NCI-H345 treated with DMSO at 0.1 percent for 48 hours (cell line): ENCODE data around the gene AGBL3.

Source experiments
- DNase-seq: peaks from one replicate; lab custom pipeline; 2025; ENCODE audit not compliant: unreplicated experiment; lab: John Stamatoyannopoulos, UW

AGBL3 gene

DNA sequence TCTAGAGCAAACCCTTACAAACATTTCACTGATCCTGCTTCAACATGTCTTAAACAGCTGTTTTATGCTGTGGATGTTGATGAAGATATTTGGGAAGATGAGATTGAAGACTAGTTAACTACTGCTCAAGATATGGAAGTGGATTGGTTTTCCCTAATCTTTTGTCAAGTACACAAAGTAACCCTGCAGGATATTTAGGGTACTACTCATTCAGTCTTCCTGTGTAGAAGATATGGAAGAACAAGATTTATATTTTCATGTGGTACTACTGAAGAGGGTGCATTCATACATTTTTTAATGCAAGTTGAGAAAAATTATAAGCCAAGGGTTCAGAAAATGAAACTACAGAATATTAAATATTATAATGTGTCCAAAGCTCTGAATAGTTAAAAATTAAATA lies 143.3 kb downstream of the AGBL3 start:
- no peak for DNase-seq

DNA sequence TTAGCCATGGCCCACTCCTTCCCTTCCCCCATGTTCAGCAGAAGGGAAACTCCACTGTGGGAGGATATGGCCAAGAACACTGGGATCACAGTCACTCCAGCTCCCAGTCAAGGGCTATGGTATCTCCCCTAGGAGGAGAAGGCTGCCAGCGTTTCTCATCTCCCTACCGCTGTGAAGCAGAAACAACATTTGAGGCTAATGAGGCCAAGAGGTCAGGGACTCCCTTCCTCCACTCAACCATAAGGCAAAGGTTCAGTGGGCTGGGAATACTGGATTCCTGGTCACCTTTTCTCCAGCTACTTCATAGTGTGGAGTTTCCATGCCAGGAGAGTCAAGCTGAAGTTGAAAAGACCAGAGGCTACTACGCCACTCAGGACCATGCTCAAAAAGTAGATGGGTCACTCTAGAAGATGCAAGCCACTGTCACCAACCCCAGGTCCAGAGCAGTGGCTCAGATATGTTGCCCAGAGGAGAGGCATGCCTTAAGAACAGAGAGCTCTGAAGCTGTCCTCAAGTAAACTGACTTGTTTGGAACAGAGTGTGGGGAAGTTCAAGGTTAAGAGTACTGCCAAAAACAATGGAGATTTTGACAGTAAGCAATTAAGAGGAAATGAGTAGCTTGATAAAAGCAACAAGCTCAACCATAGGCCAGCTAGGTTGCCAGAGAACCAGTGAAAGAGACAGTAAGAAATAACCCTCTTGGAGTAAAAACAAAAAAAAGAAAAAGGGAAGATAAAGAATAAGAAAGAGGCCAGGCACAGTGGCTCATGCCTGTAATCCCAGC lies 157.8 kb downstream of the AGBL3 start:
- no peak for DNase-seq

DNA sequence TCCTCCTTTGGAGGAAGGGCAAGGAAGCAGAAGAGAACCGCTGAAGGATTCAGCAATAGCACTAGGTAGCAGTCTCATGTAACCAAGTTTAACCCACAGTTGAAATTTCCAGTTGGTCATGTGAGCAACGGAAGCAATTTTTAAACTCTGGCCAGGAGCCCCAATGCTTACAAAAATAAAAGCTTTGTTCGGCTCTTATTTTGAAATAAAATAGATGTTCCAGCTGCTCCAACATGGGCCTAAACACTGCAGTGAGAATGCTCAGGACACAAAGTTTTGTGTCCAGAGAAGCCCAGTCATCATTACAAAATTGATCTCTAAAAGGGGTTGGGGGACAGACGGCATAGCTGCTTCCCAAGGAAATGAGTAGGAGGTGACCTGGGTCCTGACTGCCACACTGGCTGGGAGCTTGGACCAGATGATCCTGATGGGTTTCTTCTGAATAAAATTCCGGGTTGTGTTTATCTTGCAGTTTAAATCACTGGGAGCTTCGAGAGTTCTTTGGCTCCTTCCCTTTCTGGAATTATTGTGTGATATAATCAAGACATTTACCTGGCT lies 161.1 kb downstream of the AGBL3 start:
- DNase-seq: no peak

- no peak for DNase-seq
These were observed 161.8 kb downstream of the AGBL3 start, which contains the start of gene TMEM140 for GRCh38 chr7:135147899-135148721. Gene TMEM140, plus strand, starts transcription at chr7:135148072. Its CDS starts 16,370 bp downstream, at chr7:135164442.

DNA sequence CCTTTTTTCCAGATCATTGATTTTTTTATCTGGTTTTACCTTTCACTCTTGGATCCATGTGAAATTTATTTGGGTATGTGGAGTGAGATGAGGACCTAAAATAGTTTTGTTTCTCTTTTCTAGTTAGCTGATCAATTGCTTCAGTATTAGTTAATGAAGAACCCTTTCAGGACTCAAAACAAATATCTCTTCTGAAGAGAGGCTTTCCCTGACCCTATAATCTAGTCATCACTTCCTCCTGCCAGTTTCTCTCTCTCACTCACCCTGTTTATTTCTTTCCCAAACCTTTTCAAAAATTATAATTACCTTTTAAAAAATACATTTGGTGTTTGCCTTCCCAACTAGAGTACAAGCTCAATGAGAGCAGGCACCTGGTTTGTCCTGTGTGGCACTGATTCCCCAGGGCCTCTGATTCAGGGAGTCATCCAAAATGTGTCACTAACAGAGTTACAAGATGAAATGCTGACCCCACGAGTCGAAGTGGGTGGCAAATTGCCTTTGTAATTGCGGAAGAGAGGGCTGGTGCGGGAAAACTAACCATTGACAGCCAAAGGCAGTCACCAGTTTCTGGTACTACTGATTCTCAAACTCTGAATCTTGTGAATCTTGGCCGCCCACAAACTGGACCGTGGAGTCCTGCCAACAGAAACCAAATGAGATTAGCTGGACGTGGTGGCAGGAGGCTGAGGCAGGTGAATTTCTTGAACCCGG lies 163.9 kb downstream of the AGBL3 start:
- DNase-seq: no peak

- DNase-seq: no peak
These were observed 164.8 kb downstream of the AGBL3 start for GRCh38 chr7:135151132-135151531.

GRCh38 chr7:135151533-135151932 lies 165.2 kb downstream of the AGBL3 start:
- no peak for DNase-seq

DNA sequence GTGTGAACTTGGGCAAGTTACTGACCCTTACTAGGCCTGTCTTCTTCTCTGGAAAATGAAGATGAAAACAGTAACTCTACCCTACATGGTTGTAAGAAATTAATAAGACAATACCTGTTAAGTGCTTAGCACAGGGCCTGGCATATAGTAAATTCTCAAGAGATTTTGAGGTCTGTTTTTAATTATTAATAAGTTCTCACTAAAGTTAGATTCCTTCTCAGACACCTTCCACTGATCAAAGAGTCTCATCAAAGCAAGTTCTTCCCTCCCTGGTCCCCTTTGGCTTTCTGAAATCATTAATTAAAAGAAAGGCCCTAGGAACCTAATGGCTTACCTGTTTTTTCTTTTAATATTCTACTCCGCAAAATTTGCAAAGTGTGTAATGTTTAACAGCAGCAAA lies 166.1 kb downstream of the AGBL3 start:
- no peak for DNase-seq

GRCh38 chr7:135154734-135155133 lies 168.4 kb downstream of the AGBL3 start:
- no peak for DNase-seq

DNA sequence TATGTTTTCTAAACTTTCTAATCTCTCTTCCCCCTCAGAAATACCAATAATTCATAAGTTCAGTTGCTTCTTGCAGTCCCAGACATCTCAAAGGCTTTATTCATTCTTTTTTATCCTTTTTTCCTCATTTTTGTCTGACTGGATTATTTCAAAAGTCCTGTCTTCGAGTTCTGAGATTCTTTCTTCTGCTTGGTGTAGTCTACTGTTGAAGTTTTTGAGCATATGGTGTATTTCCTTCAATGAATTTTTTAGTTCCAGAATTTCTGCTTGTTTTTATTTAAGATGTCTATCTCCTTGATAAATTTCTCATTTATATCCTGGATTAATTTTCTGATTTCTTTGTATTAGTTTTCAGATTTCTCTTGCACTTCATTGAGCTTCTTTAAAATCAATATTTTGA lies 170.0 kb downstream of the AGBL3 start:
- no peak for DNase-seq

DNA sequence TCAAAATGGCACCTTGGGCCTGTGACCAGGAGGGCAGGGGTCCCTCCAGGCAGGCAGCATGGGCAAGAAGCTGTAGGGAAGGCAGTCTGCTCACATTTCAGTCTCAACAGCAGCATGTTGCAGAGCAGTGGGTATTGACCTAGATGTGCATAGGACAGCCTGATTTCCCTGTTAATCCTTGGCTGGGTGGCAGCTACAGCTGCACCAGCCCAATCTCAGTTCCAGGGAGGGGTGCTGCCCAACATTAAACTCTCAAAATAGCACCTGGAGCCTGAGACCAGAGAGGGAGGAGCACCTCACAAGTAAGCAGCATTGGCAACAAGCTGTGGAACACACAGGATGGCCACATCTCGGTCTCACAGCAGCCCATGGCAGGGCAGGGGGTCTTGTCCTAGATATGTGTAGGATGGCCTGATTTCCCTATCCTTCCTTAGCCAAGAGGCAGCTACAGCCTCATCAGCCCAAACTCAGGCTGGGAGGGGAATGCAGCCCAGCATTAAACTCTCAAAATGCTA lies 171.9 kb downstream of the AGBL3 start:
- DNase-seq: no peak

GRCh38 chr7:135158874-135159273 lies 172.6 kb downstream of the AGBL3 start:
- no peak for DNase-seq

DNA sequence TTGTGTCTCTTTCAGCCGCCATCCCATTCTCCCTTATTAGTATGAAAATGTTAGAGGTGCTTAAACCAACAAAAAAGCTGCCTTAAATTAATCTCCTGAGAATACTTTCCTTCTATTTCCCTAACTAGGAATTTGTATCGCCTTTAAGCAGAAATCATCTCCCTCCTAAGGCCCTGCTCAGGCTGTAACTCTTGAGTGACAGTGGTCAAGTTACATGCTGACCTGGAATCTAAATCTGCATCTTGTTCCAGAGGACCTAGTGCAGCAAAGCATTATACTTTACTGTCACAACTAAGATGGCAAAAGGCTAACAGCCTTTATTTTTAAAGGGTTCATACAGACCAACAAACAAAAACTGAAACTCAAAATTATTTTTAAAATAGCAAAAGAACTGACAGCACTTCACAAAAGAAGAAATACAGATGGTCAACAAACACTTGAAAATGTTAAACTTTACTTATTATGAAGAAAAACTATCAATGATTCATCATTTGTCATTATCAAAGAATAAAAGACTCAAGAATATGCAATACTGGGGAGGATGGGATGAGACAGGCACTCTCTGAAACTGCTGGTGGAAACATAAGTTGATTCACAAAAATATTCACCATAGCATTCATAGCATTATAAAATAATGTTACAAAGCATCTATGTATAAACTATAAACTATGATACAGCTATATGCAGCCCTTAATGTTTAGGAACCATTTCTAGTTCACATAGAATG lies 173.2 kb downstream of the AGBL3 start:
- DNase-seq: no peak

DNA sequence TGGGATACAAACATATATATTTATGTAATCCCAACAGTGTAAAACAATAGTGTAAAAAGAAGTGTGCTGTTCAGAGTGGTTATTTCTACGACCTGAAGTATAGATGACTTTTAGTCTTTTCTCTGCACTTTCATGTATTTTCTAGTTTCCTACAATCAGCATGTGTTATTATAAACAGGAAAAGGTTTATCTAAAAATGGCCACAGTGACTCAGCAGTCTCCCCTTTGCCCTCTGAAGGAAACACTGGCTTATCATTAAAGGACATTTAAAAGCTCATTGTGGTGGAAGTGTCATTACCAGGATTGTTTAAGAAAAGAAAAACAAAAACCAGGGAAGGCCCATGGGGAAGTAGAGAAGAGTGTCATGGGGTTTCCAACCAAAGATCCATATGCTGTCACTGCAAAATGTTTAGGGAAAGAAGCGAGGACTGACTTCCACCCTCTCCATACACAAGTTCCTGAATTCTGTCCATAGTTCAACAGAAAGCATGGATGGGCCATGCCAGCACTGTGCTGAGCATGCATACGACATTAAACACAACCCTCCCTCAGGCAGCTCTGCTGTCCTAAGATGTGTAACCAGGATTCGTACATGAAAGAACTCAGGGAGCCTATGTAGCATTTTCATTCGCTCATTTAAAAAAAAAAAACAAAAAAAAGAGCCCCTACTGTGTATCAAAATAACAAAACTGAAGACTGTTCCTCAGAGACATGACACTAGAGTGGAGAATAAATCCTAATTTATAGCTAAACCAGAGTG lies 174.0 kb downstream of the AGBL3 start:
- DNase-seq: no peak

- no peak for DNase-seq
These were observed 174.7 kb downstream of the AGBL3 start for GRCh38 chr7:135160858-135161653.

GRCh38 chr7:135161669-135162068 lies 175.4 kb downstream of the AGBL3 start:
- DNase-seq: no peak

GRCh38 chr7:135162382-135163001 lies 176.2 kb downstream of the AGBL3 start:
- no peak for DNase-seq

GRCh38 chr7:135164357-135165061 lies 178.2 kb downstream of the AGBL3 start:
- no peak for DNase-seq
